IMR-90 (cell line): ENCODE data around the gene PITPNC1. TPM values are rescaled to one million over a fixed set of nuclear protein-coding genes. Genes with fewer than 3 reads are reported as not detected.

Source experiments
- ATAC-seq: fragments of 200-7000 bp; cut with Tn5 transposase; 2 replicates; pipeline ENCODE4 v1.9.1; 2020; ENCODE audit warnings: low read depth, mild to moderate bottlenecking, moderate library complexity
- BruUV-seq: library from RNA; stranded (reverse); fragments of 400-500 nt; replicated peaks from 2 replicates; lab custom pipeline; 2021; lab: Mats Ljungman, UMichigan
- CTCF ChIA-PET: fragments of 300-600 bp; formaldehyde crosslinking; extraction: SDS; loops from one replicate; lab custom pipeline; 2021; ENCODE audit warnings: antibody characterized with exemption; lab: Yijun Ruan, JAX
- POLR2A ChIA-PET: fragments of 300-600 bp; sonication (Branson Sonifier 250); formaldehyde crosslinking; loops from one replicate; lab custom pipeline; 2022; ENCODE audit warnings: antibody characterized with exemption; ENCODE audit not compliant: unreplicated experiment; lab: Charles Lee
- DNase-seq: peaks from one replicate; pipeline ENCODE4 v3.0.0; 2013
- H2AFZ ChIP-seq: replicated peaks from 2 replicates; pipeline ENCODE3; 2013; ENCODE audit warnings: low read length, mild to moderate bottlenecking; ENCODE audit not compliant: poor library complexity
- H2AK5ac ChIP-seq: 2 replicates; pipeline ENCODE4 v1.6.1; 2013; ENCODE audit warnings: low read depth, low read length, inconsistent platforms
- H2AK9ac ChIP-seq: replicated peaks from 2 replicates; pipeline ENCODE3; 2013; ENCODE audit warnings: mild to moderate bottlenecking, low read depth, low read length, moderate library complexity; ENCODE audit not compliant: poor library complexity
- H2BK120ac ChIP-seq: 2 replicates; pipeline ENCODE4 v1.6.1; 2013; ENCODE audit warnings: low read depth, low read length, inconsistent platforms
- H2BK15ac ChIP-seq: 3 replicates; pipeline ENCODE4 v1.6.1; 2013; ENCODE audit warnings: low read depth, low read length, inconsistent platforms
- H2BK20ac ChIP-seq: 2 replicates; pipeline ENCODE4 v1.6.1; 2013; ENCODE audit warnings: low read depth, mild to moderate bottlenecking, inconsistent platforms, low read length, moderate library complexity
- H2BK5ac ChIP-seq: 2 replicates; pipeline ENCODE4 v1.6.1; 2013; ENCODE audit warnings: mild to moderate bottlenecking, low read depth, low read length, inconsistent platforms; ENCODE audit not compliant: poor library complexity, severe bottlenecking
- H3K14ac ChIP-seq: replicated peaks from 2 replicates; pipeline ENCODE4 v1.6.1; 2013; ENCODE audit warnings: low read depth, low read length, inconsistent platforms
- H3K18ac ChIP-seq: 2 replicates; pipeline ENCODE4 v1.6.1; 2013; ENCODE audit warnings: low read depth, low read length, control low read depth
- H3K23ac ChIP-seq: 2 replicates; pipeline ENCODE4 v1.6.1; 2013; ENCODE audit warnings: low read depth, low read length, inconsistent platforms
- H3K27ac ChIP-seq: 2 replicates; pipeline ENCODE4 v1.5.1; 2013; ENCODE audit warnings: mild to moderate bottlenecking, control low read depth, low read length; ENCODE audit not compliant: insufficient read depth
- H3K27me3 ChIP-seq: 2 replicates; pipeline ENCODE4 v1.6.1; 2013; ENCODE audit warnings: low read length; ENCODE audit not compliant: control insufficient read depth, insufficient read depth
- H3K36me3 ChIP-seq: 2 replicates; pipeline ENCODE4 v1.6.1; 2013; ENCODE audit warnings: low read length, mixed read lengths; ENCODE audit not compliant: control insufficient read depth, insufficient read depth
- H3K4ac ChIP-seq: 2 replicates; pipeline ENCODE4 v1.6.1; 2013; ENCODE audit warnings: low read depth, low read length, inconsistent platforms
- H3K4me1 ChIP-seq: 2 replicates; pipeline ENCODE4 v1.6.1; 2013; ENCODE audit warnings: low read length, mixed read lengths; ENCODE audit not compliant: control insufficient read depth, insufficient read depth
- H3K4me2 ChIP-seq: 2 replicates; pipeline ENCODE4 v1.6.1; 2013; ENCODE audit warnings: low read depth, mild to moderate bottlenecking, control low read depth, low read length, moderate library complexity
- H3K4me3 ChIP-seq: 2 replicates; pipeline ENCODE4 v1.5.1; 2013; ENCODE audit warnings: low read depth, mild to moderate bottlenecking, control low read depth, low read length, moderate library complexity; ENCODE audit not compliant: insufficient read depth
- H3K56ac ChIP-seq: 2 replicates; pipeline ENCODE4 v1.6.1; 2013; ENCODE audit warnings: low read length, inconsistent platforms; ENCODE audit not compliant: insufficient read depth; ENCODE audit errors: extremely low read depth
- H3K79me1 ChIP-seq, 2 experiments: 2 replicates each; pipeline ENCODE4 v1.6.1; 2013; ENCODE audit warnings: low read length in 2 of 2, inconsistent platforms in 1 of 2, low read depth in 1 of 2
- H3K9ac ChIP-seq: 2 replicates; pipeline ENCODE4 v1.6.1; 2013; ENCODE audit warnings: low read depth, low read length, control low read depth
- H3K9me1 ChIP-seq: 2 replicates; pipeline ENCODE4 v1.6.1; 2013; ENCODE audit warnings: low read length, inconsistent platforms; ENCODE audit not compliant: insufficient read depth
- H3K9me3 ChIP-seq: 2 replicates; pipeline ENCODE4 v1.6.1; 2013; ENCODE audit warnings: low read length; ENCODE audit not compliant: control insufficient read depth, insufficient read depth
- H4K20me1 ChIP-seq: 2 replicates; pipeline ENCODE4 v1.6.1; 2013; ENCODE audit warnings: low read length, inconsistent platforms; ENCODE audit not compliant: insufficient read depth
- H4K5ac ChIP-seq: 2 replicates; pipeline ENCODE4 v1.6.1; 2013; ENCODE audit warnings: mild to moderate bottlenecking, low read depth, low read length, control low read depth
- H4K8ac ChIP-seq, 2 experiments: 2 replicates each; pipeline ENCODE4 v1.6.1; 2013; ENCODE audit warnings: low read depth in 2 of 2, low read length in 2 of 2, control low read depth in 1 of 2, inconsistent platforms in 1 of 2
- H4K91ac ChIP-seq: 2 replicates; pipeline ENCODE4 v1.6.1; 2013; ENCODE audit warnings: low read depth, low read length, inconsistent platforms; ENCODE audit not compliant: insufficient read depth
- CEBPB ChIP-seq: IDR thresholded peaks from 2 replicates; pipeline ENCODE4 v1.6.1; 2012; ENCODE audit warnings: low read depth, low read length, improper control_type of control experiment
- CTCF ChIP-seq: conservative IDR thresholded peaks from 2 replicates; pipeline ENCODE4 v1.5.1; 2012; ENCODE audit warnings: mild to moderate bottlenecking, low read depth, low read length, improper control_type of control experiment
- ELK1 ChIP-seq: fragments of 150-350 bp; IDR thresholded peaks from 2 replicates; pipeline ENCODE4 v1.6.1; 2016; ENCODE audit warnings: low read depth, mild to moderate bottlenecking, low read length, moderate library complexity, borderline replicate concordance
- MAZ ChIP-seq: IDR thresholded peaks from 2 replicates; pipeline ENCODE4 v1.6.1; 2012; ENCODE audit warnings: low read depth, mild to moderate bottlenecking, low read length, improper control_type of control experiment, moderate library complexity, borderline replicate concordance
- MXI1 ChIP-seq: IDR thresholded peaks from 2 replicates; pipeline ENCODE4 v1.6.1; 2012; ENCODE audit warnings: low read depth, mild to moderate bottlenecking, low read length, moderate library complexity, borderline replicate concordance
- NFE2L2 ChIP-seq: fragments of 150-350 bp; IDR thresholded peaks from 2 replicates; pipeline ENCODE4 v1.6.1; 2016; ENCODE audit warnings: low read depth, mild to moderate bottlenecking, low read length
- RFX5 ChIP-seq: IDR thresholded peaks from 2 replicates; pipeline ENCODE4 v1.8.0; 2012; ENCODE audit warnings: low read depth, mild to moderate bottlenecking, low read length, moderate library complexity
- USF2 ChIP-seq: fragments of 150-350 bp; IDR thresholded peaks from 2 replicates; pipeline ENCODE4 v1.6.1; 2017; ENCODE audit warnings: mild to moderate bottlenecking, antibody characterized with exemption, low read length, low read depth
- WGBS, 2 experiments: methylation state at CpG; one replicate each; pipeline versions ENCODE4 v1.1.5 to v1.1.7; 2013; ENCODE audit warnings: missing lambda C conversion rate in 2 of 2; ENCODE audit not compliant: insufficient read length in 1 of 2; ENCODE audit errors: extremely low coverage in 2 of 2; 5-methylcytosine and 5-hydroxymethylcytosine counted together
- dilution Hi-C: fragments of 300-500 bp; cut with HindIII; formaldehyde crosslinking; loops from one replicate; pipeline ENCODE4 v1.14.3; 2018; ENCODE audit warnings: low sequenced_read_pairs; ENCODE audit not compliant: unreplicated experiment
- in situ Hi-C: fragments of 300-500 bp; cut with MboI; formaldehyde crosslinking; loops from 3 replicates; pipeline ENCODE4 v1.14.3; 2019; ENCODE audit warnings: low sequenced_read_pairs, inconsistent platforms, mixed read lengths
- intact Hi-C: fragments of 100-400 bp; cut with micrococcal nuclease; formaldehyde crosslinking; loops from 2 replicates; pipeline ENCODE4 v1.10.0; 2022
- polyA plus RNA-seq, 3 experiments: library from polyadenylated mRNA; depleted of rRNA; stranded (reverse); fragments of >200 nt; gene quantifications; 2 replicates each; pipeline ENCODE4 v1.2.3, GENCODE V29; 2012; ENCODE audit warnings: low replicate concordance in 1 of 3
- total RNA-seq: library from RNA; depleted of rRNA; stranded (reverse); fragments of >200 nt; gene quantifications from 2 replicates; pipeline ENCODE4 v1.2.3, GENCODE V29; 2012

PITPNC1 gene
- total and polyA plus RNA-seq, 2 of the 4 experiments (the other 2 are of a cell fraction) = 4.1 TPM

GRCh38 chr17:67686241-67686640 lies 309.2 kb downstream of the PITPNC1 start:
- Histone ChIP-seq H2AK9ac (no peak overlapping the region), H3K4me1 (no peaks in the 10 kb centered on the region), H2BK120ac (no peak overlapping the region), H3K4ac (no peak overlapping the region), H3K36me3 (no peaks in the 10 kb centered on the region; the same call in 1 of the 2 replicates), H4K5ac (no peak overlapping the region), H3K14ac (no peak overlapping the region), H3K23ac (no peak overlapping the region), H3K4me3 (no peak overlapping the region), H4K91ac (no peak overlapping the region), H3K56ac (no peak overlapping the region), H2AFZ (no peak overlapping the region), H3K79me1 (no peaks in the 10 kb centered on the region), H3K18ac (no peak overlapping the region), H2BK5ac (no peak overlapping the region), H2AK5ac (no peak overlapping the region), H4K8ac (no peak overlapping the region), H3K4me2 (no peak overlapping the region), H3K27me3 (no peaks in the 10 kb centered on the region), H3K9me1 (0 out of 2 replicates have a peak, but pooled peaks cover 4% of the 10 kb centered on the region), H3K9ac (no peak overlapping the region), H3K27ac (no peak overlapping the region), H3K9me3 (no peaks in the 10 kb centered on the region), H4K20me1 (no peaks in the 10 kb centered on the region), H2BK15ac (no peak overlapping the region), H2BK20ac (no peak overlapping the region)
- CTCF ChIA-PET = interaction anchor here (2.7 kb wide), 1 partner anchor 311 kb away, joined by 9 read pairs; no protein-coding TSS in a partner anchor
- no TSS peak for BruUV-seq
- POLR2A ChIA-PET = no interaction called here
- dilution Hi-C loops = no loop called here
- WGBS, 2 experiments = no CpG with 5 or more reads among the region's 2 CpGs
- DNase-seq (no peak), ATAC-seq (no peak)
- intact Hi-C loops = loop anchor here (10.0 kb wide), 1 partner anchor 211 kb away; no protein-coding TSS in a partner anchor
- in situ Hi-C loops = loop anchor here (5.0 kb wide), 1 partner anchor 314 kb away; no protein-coding TSS in a partner anchor
- no peak for TF ChIP-seq MXI1
- TF ChIP-seq USF2 = no peak
- no peak for TF ChIP-seq MAZ
- TF ChIP-seq ELK1 = no peak
- no peak for TF ChIP-seq RFX5
- no peak for TF ChIP-seq CTCF
- no peak for TF ChIP-seq NFE2L2
- TF ChIP-seq CEBPB = no peak
